Amniotic epithelial cell (primary cell): ENCODE results near the gene ADAMTS17.
"Not testable (repeated sequence)": the region's sequence is repeated elsewhere in the genome, so short reads cannot be mapped to it uniquely, and the experiment has no call there.

Source experiments
- DNase-seq: peaks from one replicate; pipeline ENCODE4 v3.0.0-alpha.2; 2010; ENCODE audit warnings: low read depth

Gene ADAMTS17

DNA sequence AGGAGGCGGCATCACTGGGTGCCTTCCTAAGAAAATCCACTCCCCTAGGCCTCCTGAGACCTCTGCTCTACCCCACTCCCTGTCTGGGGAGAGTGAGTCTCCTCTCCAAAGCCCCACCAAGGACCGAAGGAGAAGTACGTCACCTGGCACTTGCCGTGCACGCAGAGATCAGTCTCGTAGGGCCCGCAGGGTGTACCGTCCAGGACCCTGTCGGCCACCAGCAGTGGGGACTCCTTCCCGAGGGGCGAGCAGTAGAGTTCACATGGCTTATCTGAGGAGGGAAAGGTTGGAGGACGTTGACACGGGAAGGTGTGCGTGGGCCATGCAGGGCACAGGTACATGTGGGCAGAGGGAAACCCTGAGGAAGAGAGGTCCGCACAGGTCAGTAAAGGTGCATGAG lies 232.9 kb downstream of the ADAMTS17 start:
- no peak for DNase-seq

- no peak for DNase-seq
These were observed 233.4 kb downstream of the ADAMTS17 start for GRCh38 chr15:100108346-100108745.

DNA sequence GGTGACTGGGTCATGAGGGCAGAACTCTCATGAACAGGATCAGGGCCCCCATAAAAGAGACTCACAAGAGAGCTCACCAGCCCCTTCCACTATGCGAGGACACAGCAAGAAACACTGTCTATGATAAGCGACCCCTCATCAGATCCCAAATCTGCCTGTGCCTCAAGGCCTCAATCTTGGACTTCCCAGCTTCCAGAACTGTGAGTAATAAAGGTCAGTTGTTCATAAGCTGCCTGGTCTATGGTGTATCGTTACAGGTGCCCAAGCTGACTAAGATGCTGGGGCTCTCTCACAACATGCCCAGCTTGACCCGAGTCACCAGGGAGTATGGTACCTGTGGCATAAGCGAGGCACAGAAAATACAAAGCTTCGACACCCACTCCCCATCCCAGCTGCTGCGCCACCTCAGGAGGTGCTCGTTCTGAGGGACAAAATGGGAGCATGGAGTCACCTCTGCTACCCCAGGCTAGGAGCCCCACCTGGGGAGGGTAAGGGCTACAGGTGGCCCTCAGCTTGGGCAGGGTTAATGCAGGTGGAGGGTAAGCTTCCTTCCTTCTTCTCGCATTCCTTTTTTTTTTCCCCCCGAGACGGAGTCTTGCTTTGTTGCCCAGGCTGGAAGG lies 234.1 kb downstream of the ADAMTS17 start:
- DNase-seq = no peak

- DNase-seq = no peak
These were observed 234.6 kb downstream of the ADAMTS17 start for GRCh38 chr15:100107151-100107550.

GRCh38 chr15:100106732-100107131 lies 235.0 kb downstream of the ADAMTS17 start:
- DNase-seq = peak; percentile 71

DNA sequence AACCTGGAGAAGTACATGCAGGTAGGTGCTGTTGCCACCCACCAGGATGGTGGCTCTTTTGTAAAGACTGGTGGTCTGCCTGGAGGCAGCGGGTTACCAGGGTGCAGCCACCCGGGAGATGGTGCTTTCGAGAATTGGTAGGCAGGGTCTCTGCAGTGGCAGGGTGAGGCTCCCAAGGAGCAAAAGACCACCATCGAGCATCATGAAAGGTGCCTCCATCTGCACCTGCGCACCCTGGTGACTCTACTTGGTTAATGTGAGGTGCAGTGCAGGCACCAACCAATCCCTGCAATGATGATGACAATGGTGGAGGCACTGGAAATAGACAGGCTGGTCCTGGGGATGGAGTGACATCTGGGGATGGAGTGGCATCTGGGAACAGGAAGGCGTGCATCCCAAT lies 236.7 kb downstream of the ADAMTS17 start:
- DNase-seq = no peak

- no peak for DNase-seq
These were observed 237.5 kb downstream of the ADAMTS17 start for GRCh38 chr15:100104245-100104644.

DNA sequence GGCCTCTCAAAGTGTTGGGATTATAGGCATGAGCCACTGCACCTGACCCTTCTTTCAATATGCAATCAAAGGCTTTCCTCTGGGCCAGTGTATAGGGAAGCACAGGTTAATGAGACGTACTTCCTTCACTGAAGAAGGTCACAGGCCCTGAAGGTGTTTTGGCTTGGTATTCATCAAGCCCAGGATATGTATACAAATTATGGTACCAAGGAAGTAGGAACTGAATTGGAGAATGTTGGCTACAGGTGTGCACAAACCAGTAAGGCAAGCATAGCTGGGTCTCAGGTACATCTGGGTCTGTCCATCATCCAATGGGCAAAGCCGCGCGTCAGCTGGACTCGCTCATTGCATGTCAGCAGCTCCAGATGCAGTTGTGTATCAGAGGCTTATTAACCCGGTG lies 237.9 kb downstream of the ADAMTS17 start:
- DNase-seq = no peak

- DNase-seq = no peak
These were observed 240.2 kb downstream of the ADAMTS17 start for GRCh38 chr15:100101426-100102089.

DNA sequence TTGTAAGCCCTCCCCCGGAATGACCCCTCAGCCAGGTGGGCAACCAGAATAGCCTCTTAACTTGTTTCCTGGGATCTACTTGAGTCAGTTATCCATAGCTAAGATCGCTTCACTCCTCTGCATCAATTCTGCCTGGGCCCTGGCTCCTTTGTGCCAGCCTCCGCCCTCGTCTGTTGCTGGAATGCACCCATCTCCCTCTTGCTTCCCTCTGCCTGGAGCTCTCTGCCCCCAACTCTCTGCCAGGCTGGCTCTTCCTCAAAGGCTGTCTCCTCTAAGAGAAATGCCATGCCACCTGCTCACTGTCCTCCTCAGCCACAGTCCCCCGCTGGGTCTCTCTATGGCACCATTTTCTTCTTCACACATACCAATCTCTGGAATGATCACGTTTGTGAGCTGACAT lies 240.8 kb downstream of the ADAMTS17 start:
- no peak for DNase-seq

- no peak for DNase-seq
These were observed 241.8 kb downstream of the ADAMTS17 start for GRCh38 chr15:100099976-100100375.

GRCh38 chr15:100098705-100099104 lies 243.1 kb downstream of the ADAMTS17 start:
- no peak for DNase-seq

- DNase-seq = no peak
These were observed 244.2 kb downstream of the ADAMTS17 start for GRCh38 chr15:100097342-100098127.

GRCh38 chr15:100096700-100097099 lies 245.1 kb downstream of the ADAMTS17 start:
- DNase-seq = no peak

GRCh38 chr15:100096248-100096600 lies 245.6 kb downstream of the ADAMTS17 start:
- DNase-seq = no peak

DNA sequence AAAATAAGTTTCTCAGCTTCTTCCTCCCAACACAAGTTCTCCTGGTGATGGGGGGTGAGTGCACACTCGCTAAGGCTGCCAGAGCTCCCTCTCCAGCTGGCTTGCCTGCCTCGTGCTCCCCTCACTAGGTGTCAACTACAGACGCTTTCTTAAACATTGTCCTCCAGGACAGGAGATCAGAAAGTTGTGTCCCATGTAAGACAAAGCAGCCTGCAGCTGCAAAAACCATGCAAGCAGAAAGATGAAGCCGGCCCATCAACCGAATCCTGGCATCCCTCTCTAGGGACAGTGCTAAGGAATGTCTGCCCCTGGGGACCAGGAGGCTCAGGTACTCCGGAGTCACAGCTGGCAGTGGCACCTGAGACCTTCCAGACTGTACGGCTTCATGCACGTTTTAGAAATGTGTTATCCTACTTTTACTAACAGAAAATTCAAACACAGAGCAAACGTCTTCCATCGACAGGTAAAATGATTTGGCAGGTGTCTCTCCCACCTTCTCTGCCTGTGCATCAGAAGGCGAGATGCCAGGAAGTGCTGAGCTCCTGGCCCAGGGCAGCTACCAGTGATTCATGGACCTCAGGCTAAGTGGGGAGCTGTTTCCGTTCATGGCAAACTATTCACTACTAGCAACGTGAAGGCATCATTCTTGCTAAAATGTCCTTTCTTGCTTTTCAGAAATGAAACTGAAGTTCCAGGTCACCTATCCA lies 246.1 kb downstream of the ADAMTS17 start:
- no peak for DNase-seq

DNA sequence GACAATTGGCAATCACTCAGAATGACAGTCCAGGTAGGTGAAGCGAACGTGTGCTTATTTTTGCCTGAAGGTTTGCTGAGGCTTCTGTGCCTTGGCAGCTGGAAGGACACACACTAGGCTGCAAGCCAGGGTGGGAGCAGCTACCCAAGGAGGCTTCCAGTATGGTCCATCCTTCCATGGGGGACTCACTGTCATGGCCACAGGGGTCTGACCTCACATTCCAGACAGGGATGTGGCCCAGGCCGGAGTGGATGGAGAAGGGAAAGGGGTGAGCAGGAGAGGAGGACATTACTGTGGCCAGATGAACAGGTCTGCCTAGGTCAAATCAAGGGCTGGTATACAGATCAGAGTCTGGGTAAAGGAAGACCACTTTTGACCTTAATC lies 247.7 kb downstream of the ADAMTS17 start:
- DNase-seq = no peak

DNA sequence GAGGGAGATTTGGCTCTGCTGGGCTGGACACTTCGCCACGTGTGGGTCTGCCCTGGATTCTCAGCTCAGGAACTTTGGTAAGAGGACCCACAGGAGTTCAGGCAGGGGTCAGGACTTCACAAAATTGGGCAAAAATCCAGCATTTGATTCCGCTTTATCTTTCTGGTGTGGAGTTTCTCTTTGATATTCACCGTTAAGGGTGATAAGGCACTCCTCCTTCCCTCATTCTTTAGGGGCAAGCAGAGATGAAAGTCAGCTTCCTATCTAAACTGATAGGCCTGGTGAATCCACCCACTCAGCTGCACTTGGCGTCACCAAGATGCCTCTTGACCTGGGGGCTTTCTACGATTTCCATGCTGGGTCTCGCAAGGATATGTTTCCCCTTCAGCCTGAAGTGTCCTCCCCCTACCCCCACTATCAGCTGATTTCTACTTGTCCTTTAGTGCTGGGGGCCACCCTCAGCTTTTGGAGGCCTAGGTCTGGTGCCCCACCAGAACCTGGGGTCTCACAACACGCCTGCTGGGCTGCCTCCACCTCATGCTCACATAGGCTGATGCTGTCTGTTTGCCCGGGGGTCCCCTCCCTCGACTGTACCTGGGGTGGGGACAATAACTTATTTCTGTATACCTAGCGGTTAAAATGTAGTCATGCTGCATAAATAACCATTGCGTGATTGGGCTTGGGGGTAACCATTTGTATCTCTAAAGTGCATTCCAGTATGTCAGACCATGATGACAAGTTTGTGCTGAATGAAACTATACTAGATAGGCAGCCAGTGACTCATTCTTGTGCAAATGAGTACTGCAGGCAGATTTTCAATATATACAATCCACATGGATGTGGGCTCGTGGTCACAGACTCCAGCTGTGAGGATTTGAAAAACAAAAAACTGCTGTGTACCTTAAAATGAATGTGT lies 248.3 kb downstream of the ADAMTS17 start:
- peak; percentile 77 for DNase-seq

- no peak for DNase-seq
These were observed 249.7 kb downstream of the ADAMTS17 start for GRCh38 chr15:100092034-100092433.

- no peak for DNase-seq
These were observed 251.4 kb downstream of the ADAMTS17 start for GRCh38 chr15:100090411-100090810.

- not testable (repeated sequence) for DNase-seq
These were observed 257.5 kb downstream of the ADAMTS17 start for GRCh38 chr15:100084042-100084821.
